Parathyroid adenoma (tissue), 2 donors: ENCODE data around the gene MAL.

ENCODE experiments used
- H2AFZ ChIP-seq: fragments of 300-600 bp; sonication (generic); one replicate; pipeline ENCODE4 v1.7.0; 2017; ENCODE audit warnings: antibody characterized with exemption, mild to moderate bottlenecking
- H3K27ac ChIP-seq: fragments of 300-600 bp; sonication (generic); one replicate; pipeline ENCODE4 v1.7.0; 2017
- H3K27me3 ChIP-seq: fragments of 300-600 bp; sonication (generic); one replicate; pipeline ENCODE4 v1.7.0; 2017; ENCODE audit warnings: low read length; ENCODE audit not compliant: control insufficient read depth, insufficient read depth
- H3K36me3 ChIP-seq: fragments of 300-600 bp; sonication (generic); one replicate; pipeline ENCODE4 v1.7.0; 2017; ENCODE audit warnings: low read length; ENCODE audit not compliant: control insufficient read depth, insufficient read depth
- H3K4me1 ChIP-seq: fragments of 300-600 bp; sonication (generic); one replicate; pipeline ENCODE4 v1.7.0; 2017; ENCODE audit warnings: control low read depth
- H3K4me2 ChIP-seq: fragments of 300-600 bp; sonication (generic); one replicate; pipeline ENCODE4 v1.7.0; 2017; ENCODE audit warnings: low read length
- H3K4me3 ChIP-seq: fragments of 300-600 bp; sonication (generic); one replicate; pipeline ENCODE4 v1.7.0; 2017; ENCODE audit warnings: low read depth, low read length
- H3K79me2 ChIP-seq: fragments of 300-600 bp; sonication (generic); one replicate; pipeline ENCODE4 v1.7.0; 2017; ENCODE audit warnings: control low read depth
- H3K9ac ChIP-seq: fragments of 300-600 bp; sonication (generic); one replicate; pipeline ENCODE4 v1.7.0; 2017; ENCODE audit warnings: mild to moderate bottlenecking
- H3K9me3 ChIP-seq: fragments of 300-600 bp; sonication (generic); one replicate; pipeline ENCODE4 v1.7.0; 2017; ENCODE audit warnings: low read length; ENCODE audit not compliant: control insufficient read depth
- TF ChIP-seq, protein P1 (sequence below): fragments of 300-600 bp; sonication (generic); IDR thresholded peaks from one replicate; pipeline ENCODE4 v1.7.0; 2017; ENCODE audit warnings: antibody characterized with exemption, mild to moderate bottlenecking
- donor health status: primary hyperparathyroidism.

MAL gene

DNA sequence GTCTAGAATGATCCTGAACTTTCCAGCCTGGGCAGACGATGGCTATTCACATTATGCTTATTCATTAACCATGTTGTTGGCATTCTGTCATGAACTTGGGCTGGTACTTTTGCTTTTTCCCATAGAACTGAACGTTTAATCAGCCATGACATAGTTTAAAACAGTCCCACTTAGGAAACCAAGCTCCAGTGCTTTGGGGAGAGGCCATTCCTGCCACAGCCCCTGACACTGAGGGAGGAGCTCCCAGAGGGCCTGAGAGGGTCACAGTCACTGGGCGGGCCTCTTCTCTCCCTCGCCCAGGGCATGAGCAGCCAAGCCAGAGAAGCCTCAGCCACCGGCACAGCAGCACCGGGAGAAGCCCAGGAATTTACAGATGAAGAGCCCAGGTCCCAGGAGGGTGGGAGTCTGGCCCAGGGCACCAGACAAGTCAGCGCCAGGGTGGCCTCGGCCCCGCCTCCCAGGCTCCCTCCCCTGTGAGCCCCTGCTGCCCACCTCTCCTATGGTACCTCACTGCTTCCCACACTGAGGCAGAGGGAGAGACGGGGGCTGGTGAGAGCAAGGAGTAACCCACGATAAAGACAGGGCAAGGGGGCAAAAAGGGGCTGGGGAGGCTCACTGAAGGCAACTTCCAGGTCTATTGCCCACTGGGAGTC lies 33.6 kb downstream of the MAL start:
- Histone ChIP-seq H3K4me1 (no peaks in the 10 kb centered on the region), H3K27me3 (no peaks in the 10 kb centered on the region), H3K79me2 (no peaks in the 10 kb centered on the region), H3K4me3 (no peak overlapping the region), H3K9ac (no peak overlapping the region), H2AFZ (no peak overlapping the region), H3K27ac (no peak overlapping the region), H3K4me2 (no peak overlapping the region), H3K36me3 (no peaks in the 10 kb centered on the region), H3K9me3 (no peaks in the 10 kb centered on the region)
- TF ChIP-seq, protein P1, sequence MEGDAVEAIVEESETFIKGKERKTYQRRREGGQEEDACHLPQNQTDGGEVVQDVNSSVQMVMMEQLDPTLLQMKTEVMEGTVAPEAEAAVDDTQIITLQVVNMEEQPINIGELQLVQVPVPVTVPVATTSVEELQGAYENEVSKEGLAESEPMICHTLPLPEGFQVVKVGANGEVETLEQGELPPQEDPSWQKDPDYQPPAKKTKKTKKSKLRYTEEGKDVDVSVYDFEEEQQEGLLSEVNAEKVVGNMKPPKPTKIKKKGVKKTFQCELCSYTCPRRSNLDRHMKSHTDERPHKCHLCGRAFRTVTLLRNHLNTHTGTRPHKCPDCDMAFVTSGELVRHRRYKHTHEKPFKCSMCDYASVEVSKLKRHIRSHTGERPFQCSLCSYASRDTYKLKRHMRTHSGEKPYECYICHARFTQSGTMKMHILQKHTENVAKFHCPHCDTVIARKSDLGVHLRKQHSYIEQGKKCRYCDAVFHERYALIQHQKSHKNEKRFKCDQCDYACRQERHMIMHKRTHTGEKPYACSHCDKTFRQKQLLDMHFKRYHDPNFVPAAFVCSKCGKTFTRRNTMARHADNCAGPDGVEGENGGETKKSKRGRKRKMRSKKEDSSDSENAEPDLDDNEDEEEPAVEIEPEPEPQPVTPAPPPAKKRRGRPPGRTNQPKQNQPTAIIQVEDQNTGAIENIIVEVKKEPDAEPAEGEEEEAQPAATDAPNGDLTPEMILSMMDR: no peak

DNA sequence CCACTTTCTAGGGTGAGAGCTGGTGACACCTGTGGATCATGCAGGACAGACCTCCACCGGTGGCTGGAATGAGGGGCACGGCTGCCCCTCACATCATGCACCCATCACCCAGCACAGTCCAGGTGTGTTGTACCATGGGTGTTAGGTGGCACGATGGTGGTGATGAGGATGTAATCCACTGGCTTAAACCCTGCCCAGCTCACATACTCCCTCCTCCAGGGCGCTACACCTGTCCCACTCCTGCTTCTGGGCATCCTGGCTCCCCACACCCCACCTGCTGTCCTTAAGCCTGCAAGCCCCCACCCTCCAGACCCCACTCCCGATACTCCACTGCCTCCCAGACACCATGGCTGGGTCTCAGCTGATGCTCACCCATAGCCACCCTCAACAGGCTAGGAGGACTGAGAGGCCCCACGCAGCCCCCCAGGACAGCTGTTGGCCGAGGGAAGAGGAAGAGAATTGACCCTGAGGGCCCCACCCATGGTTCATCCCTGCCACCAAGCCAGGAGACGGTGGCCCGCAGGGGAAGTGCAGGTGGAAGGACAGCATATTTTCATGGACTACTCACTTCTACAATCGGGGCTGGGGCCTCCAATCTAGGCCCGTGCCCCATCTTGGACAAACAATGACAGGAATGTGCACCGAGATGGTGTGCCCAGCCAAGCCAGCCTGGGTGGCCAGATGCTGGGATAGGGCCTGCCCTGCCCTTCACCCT lies 34.3 kb downstream of the MAL start:
- Histone ChIP-seq H3K4me1 (no peaks in the 10 kb centered on the region), H3K9ac (no peak overlapping the region), H3K36me3 (no peaks in the 10 kb centered on the region), H3K27me3 (no peaks in the 10 kb centered on the region), H3K4me3 (no peak overlapping the region), H3K79me2 (no peaks in the 10 kb centered on the region), H3K4me2 (no peak overlapping the region), H3K9me3 (no peaks in the 10 kb centered on the region), H3K27ac (no peak overlapping the region), H2AFZ (no peak overlapping the region)
- TF ChIP-seq, protein P1: no peak

DNA sequence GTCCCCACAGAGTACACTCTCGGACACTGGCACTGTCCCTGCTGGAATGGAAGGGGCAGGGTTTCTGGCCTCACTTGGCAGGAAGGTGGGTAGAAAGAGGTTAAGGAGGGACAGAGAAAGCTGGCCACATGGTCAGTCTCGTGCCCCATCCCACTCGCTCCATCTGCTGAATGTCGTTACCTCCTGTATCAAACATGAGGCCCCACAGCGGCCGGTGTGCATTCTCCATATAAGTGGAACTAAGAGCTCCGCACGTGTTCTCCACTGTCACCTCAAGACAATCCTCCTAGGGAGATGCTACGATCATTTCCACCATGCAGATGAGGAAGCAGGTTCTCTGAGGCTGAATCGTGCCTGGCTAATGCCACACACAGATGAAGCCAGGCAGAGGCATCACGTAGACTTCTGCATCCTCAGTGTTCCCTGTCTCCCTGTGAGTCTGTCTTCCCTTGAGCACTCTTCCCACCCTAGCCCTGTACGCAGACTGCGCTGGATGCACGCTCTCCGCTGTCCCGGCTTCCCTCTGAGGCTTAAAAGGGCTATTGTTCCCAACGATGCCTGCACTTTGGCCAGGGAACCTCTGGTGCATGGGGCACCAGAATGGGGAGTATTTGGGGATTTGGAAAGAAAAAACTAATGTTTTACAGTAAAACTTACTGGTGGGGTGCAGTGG lies 35.1 kb downstream of the MAL start:
- Histone ChIP-seq H2AFZ (no peak overlapping the region), H3K27me3 (no peaks in the 10 kb centered on the region), H3K9ac (no peak overlapping the region), H3K79me2 (no peaks in the 10 kb centered on the region), H3K4me3 (no peak overlapping the region), H3K4me1 (no peaks in the 10 kb centered on the region), H3K27ac (no peak overlapping the region), H3K36me3 (no peaks in the 10 kb centered on the region), H3K4me2 (no peak overlapping the region), H3K9me3 (no peaks in the 10 kb centered on the region)
- TF ChIP-seq, protein P1: no peak

DNA sequence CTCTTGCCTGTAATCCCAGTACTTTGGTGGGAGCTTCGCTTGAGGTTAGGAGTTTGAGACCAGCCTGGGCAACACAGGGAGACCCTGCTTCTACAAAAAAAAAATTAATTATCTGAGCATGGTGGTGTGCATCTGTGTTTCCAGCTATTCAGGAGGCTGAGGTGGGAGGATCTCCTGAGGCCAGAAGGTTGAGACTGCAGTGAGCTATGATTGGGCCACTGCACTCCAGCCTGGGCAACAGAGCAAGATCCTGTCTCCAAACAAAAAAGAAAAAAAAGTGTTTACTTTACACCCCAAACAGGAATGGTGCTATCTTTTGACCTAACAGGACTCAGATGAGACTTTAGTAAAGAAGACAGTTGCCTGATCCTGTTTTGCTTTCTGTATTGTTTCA lies 35.6 kb downstream of the MAL start:
- no peak overlapping the region for H3K9ac ChIP-seq
- H3K9me3 ChIP-seq: no peaks in the 10 kb centered on the region
- H3K4me1 ChIP-seq: no peaks in the 10 kb centered on the region
- no peaks in the 10 kb centered on the region for H3K79me2 ChIP-seq
- H3K27ac ChIP-seq: no peak overlapping the region
- H2AFZ ChIP-seq: no peak overlapping the region
- TF ChIP-seq, protein P1: no peak
- no peaks in the 10 kb centered on the region for H3K36me3 ChIP-seq
- no peaks in the 10 kb centered on the region for H3K27me3 ChIP-seq
- H3K4me3 ChIP-seq: no peak overlapping the region
- H3K4me2 ChIP-seq: no peak overlapping the region
